ACC112 (cell line): ENCODE measurements around the gene CD320.

Source experiments
- H2AFZ ChIP-seq: fragments of 200-600 bp; sonication (generic); one replicate; pipeline ENCODE4 v1.6.0; 2017; ENCODE audit warnings: antibody characterized with exemption, low read length; ENCODE audit not compliant: unreplicated experiment
- H3K27ac ChIP-seq: fragments of 200-600 bp; sonication (generic); 2 replicates; pipeline ENCODE4 v1.5.1; 2014; ENCODE audit warnings: low read depth, mild to moderate bottlenecking, antibody characterized with exemption, low read length, moderate library complexity
- H3K27me3 ChIP-seq: fragments of 200-600 bp; sonication (generic); 2 replicates; pipeline ENCODE4 v1.6.1; 2014; ENCODE audit warnings: mild to moderate bottlenecking, antibody characterized with exemption, low read length, moderate library complexity, mixed read lengths; ENCODE audit not compliant: insufficient read depth
- H3K36me3 ChIP-seq: fragments of 200-600 bp; sonication (generic); 2 replicates; pipeline ENCODE4 v1.6.1; 2016; ENCODE audit warnings: mild to moderate bottlenecking, antibody characterized with exemption, low read length, moderate library complexity, mixed read lengths; ENCODE audit not compliant: insufficient read depth
- H3K4me1 ChIP-seq: fragments of 200-600 bp; sonication (generic); one replicate; pipeline ENCODE4 v1.6.1; 2016; ENCODE audit warnings: low read length, mixed read lengths; ENCODE audit not compliant: insufficient read depth, unreplicated experiment, control insufficient read depth
- H3K4me3 ChIP-seq: fragments of 200-600 bp; sonication (generic); 2 replicates; pipeline ENCODE4 v1.5.1; 2014; ENCODE audit warnings: mild to moderate bottlenecking, low read depth, low read length
- H3K79me2 ChIP-seq: fragments of 200-600 bp; sonication (generic); one replicate; pipeline ENCODE4 v1.6.0; 2016; ENCODE audit warnings: low read length; ENCODE audit not compliant: control insufficient read depth, unreplicated experiment, insufficient read depth

The CD320 gene

DNA sequence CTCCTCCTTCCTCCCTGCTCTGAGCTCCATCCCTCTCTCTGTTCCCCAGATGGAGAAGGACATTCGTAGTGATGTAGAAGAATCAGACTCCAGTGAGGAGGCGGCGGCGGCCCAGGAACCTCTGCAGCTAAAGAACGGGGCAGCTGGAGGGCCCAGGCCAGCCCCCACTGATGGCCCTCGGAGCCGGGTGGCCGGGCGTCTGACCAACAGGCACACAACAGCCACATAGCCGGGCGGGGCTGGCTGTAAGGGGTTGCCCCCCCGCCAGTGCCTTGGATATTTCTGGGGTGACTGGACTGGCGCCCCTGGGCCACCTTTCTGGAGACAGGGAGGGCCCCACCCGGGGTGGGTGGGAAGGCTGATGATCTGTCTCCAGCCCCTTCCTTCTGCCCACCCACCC is 46.3 kb downstream of the CD320 start:
- Histone ChIP-seq H3K27ac (no peak overlapping the region), H3K4me3 (no peak overlapping the region), H3K36me3 (no peaks in the 10 kb centered on the region), H2AFZ (no peak overlapping the region), H3K27me3 (no peaks in the 10 kb centered on the region), H3K4me1 (no peaks in the 10 kb centered on the region), H3K79me2 (no peaks in the 10 kb centered on the region)

GRCh38 chr19:8261347-8261746 is 46.8 kb downstream of the CD320 start:
- Histone ChIP-seq H3K27me3 (no peaks in the 10 kb centered on the region), H3K4me3 (no peak overlapping the region), H3K4me1 (no peaks in the 10 kb centered on the region), H3K79me2 (no peaks in the 10 kb centered on the region), H2AFZ (no peak overlapping the region), H3K36me3 (no peaks in the 10 kb centered on the region), H3K27ac (no peak overlapping the region)

GRCh38 chr19:8259922-8260247 is 48.3 kb downstream of the CD320 start:
- H3K4me1 ChIP-seq = no peaks in the 10 kb centered on the region
- H3K79me2 ChIP-seq = no peaks in the 10 kb centered on the region
- no peaks in the 10 kb centered on the region for H3K36me3 ChIP-seq
- H2AFZ ChIP-seq = no peak overlapping the region
- no peaks in the 10 kb centered on the region for H3K27me3 ChIP-seq
- no peak overlapping the region for H3K4me3 ChIP-seq
- no peak overlapping the region for H3K27ac ChIP-seq

DNA sequence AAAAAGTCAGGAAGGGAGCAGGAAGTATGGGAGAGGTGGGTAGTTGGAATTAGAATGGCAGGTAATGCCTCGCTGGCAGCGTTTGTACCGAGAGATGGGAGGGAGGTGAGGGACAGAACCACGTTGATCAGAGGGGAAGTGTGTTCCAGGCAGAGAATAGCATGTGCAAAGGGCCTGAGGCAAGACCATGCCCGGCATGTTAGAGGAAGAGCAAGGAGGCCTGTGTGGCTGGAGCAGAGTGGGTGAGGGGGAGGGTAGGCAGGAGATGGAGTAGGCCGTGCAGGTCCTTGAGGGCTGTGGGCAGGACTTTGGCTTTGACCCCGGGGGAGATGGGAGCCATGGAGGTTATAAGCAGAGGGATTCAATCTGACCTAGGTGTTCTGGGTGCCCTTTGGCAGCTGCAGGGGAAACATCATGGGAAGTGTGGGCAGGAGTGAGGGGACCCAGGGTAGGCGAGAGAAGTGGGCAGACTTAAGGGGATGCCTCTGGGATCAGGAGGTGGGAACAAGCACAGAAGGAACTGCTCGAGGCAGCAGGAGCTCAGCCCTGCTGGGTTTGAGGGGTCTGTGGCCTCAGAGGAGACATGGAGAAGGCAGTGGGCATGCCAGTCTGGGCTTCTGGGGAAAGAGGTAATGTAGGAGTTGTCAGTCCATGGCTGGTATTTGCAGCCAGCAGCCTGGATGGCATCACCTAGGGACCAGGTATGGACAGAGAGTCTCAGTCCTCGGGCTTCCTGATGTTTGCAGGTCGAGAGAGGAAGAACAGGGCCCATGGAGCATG is 48.8 kb downstream of the CD320 start:
- Histone ChIP-seq H3K27ac (no peak overlapping the region), H3K36me3 (no peaks in the 10 kb centered on the region), H3K4me1 (no peaks in the 10 kb centered on the region), H3K27me3 (no peaks in the 10 kb centered on the region), H3K4me3 (no peak overlapping the region), H3K79me2 (no peaks in the 10 kb centered on the region), H2AFZ (no peak overlapping the region)

DNA sequence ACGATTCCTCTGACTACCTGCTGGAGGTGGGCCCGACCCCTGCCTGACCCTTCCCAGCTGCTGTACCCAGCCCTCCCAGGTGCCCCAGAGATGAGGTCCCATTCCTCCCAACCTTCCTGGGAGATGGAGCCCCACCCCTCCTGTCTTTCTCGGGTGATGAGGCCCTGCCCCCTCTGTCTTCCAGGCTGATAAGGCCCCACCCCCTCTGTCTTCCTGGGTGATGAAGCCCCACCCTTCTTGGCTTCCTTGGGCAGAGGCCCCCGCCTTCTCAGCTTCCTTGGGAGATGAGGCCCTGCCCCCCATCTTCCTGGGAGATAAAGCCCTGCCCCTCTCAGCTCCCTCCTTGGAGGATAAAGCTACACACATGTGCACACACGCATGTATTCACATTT is 51.1 kb downstream of the CD320 start:
- H3K36me3 ChIP-seq = no peaks in the 10 kb centered on the region
- no peak overlapping the region for H2AFZ ChIP-seq
- H3K4me3 ChIP-seq = no peak overlapping the region
- H3K27me3 ChIP-seq = no peaks in the 10 kb centered on the region
- H3K4me1 ChIP-seq = no peaks in the 10 kb centered on the region
- H3K27ac ChIP-seq = no peak overlapping the region
- no peaks in the 10 kb centered on the region for H3K79me2 ChIP-seq

- Histone ChIP-seq H3K4me3 (no peak overlapping the region), H3K79me2 (no peaks in the 10 kb centered on the region), H3K4me1 (no peaks in the 10 kb centered on the region), H3K27ac (no peak overlapping the region), H3K27me3 (no peaks in the 10 kb centered on the region), H2AFZ (no peak overlapping the region), H3K36me3 (no peaks in the 10 kb centered on the region)
Measured at GRCh38 chr19:8256276-8257051, 51.7 kb downstream of the CD320 start.

GRCh38 chr19:8255426-8256125 is 52.6 kb downstream of the CD320 start:
- Histone ChIP-seq H3K27me3 (no peaks in the 10 kb centered on the region), H3K36me3 (no peaks in the 10 kb centered on the region), H3K79me2 (no peaks in the 10 kb centered on the region), H3K4me3 (no peak overlapping the region), H3K4me1 (no peaks in the 10 kb centered on the region), H2AFZ (no peak overlapping the region), H3K27ac (no peak overlapping the region)

DNA sequence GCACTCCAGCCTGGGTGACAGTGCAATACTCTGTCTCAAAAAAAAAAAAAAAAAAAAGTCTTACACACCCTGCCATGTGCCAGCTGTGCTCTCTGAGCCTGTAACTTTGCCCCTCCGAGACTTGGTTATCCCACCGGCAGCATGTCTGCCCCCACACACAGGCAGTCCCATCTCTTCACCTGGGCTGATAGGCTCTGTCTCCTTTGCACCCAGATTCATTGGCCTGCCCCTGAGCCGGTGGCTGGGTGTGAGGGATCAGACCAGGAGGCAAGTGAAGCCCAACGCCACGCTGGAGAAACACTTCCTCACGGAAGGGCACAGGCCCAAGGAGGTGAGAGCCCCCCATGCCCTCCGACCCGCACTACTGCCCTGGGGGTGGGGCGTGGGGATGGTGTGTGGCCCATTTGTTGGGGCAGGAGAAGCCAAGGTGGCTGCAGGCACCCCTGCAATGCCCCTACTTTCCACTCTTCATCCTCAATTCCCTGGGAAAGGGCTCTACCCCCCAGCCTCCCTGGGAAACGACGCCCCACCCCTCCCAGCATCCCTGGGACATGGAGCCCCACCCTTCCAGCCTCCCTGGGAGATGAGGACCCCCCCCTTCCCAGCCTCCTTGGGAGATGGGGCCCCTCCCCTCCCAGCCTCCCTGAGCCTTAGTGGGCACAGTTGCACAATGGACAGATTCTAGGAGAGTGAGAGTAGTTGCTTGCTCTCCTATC is 53.7 kb downstream of the CD320 start:
- no peak overlapping the region for H2AFZ ChIP-seq
- H3K4me1 ChIP-seq = no peaks in the 10 kb centered on the region
- no peaks in the 10 kb centered on the region for H3K79me2 ChIP-seq
- H3K27me3 ChIP-seq = no peaks in the 10 kb centered on the region
- H3K4me3 ChIP-seq = no peak overlapping the region
- no peaks in the 10 kb centered on the region for H3K36me3 ChIP-seq
- no peak overlapping the region for H3K27ac ChIP-seq

DNA sequence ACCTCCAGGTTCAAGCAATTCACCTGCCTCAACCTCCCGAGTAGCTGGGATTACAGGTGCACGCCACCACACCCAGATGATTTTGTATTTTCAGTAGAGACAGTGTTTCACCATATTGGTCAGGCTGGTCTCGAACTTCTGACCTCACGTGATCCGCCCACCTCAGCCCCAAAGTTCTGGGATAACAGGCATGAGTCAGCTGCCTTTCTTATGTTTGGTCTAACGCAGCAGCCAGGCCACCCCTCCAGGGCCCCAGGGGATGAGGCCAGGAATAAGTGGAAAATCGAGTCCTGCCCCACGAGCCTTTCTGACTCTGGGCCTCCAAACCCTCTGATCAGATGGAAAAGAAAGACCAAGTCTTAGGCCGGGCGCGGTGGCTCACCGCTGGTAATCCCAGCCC is 54.5 kb downstream of the CD320 start:
- Histone ChIP-seq H3K4me3 (no peak overlapping the region), H3K27ac (no peak overlapping the region), H3K79me2 (no peaks in the 10 kb centered on the region), H3K27me3 (no peaks in the 10 kb centered on the region), H3K36me3 (no peaks in the 10 kb centered on the region), H2AFZ (no peak overlapping the region), H3K4me1 (no peaks in the 10 kb centered on the region)

DNA sequence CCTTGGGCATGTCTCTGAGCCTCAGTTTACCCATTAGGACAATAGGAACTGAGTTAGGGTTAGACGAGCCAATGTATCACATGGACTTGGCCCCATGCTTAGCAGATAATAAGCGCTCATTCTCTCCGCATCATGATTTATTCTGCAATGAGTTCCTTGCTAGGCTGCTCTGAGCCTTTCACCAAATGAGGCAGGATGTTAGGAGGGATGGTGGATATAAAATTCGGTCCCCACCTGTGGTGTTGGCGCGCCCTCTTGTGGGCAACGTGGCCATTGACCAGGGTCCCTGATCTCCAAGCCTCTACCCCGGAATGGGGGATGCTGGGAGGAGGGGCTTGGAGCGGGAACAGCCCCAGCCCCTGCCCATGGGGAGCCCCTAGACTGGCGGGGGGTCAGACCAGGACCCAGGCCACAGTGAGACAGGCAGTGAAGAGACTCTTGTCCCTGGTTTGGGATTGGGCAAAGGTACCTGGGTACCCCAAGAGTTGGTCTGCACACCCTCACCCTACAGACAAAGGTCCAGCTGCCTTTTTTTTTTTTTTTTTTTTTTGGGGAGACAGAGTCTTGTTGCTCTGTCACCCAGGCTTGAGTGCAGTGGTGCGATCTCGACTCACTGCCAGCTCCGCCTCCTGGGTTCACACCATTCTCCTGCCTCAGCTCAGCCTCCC is 55.1 kb downstream of the CD320 start:
- H3K36me3 ChIP-seq = no peaks in the 10 kb centered on the region
- no peak overlapping the region for H2AFZ ChIP-seq
- no peaks in the 10 kb centered on the region for H3K27me3 ChIP-seq
- H3K4me1 ChIP-seq = no peaks in the 10 kb centered on the region
- H3K79me2 ChIP-seq = no peaks in the 10 kb centered on the region
- no peak overlapping the region for H3K27ac ChIP-seq
- H3K4me3 ChIP-seq = no peak overlapping the region
